ENCODE results near the gene ZNF263. TPM values are rescaled to one million over a fixed set of nuclear protein-coding genes. Genes with fewer than 3 reads are reported as not detected.

The ZNF263 gene
- total RNA-seq, 1 experiment from 2014 or later: 37.4 TPM

GRCh38 chr16:3262517-3262916, 20.8 kb upstream of the ZNF263 start:
- Histone ChIP-seq H3K9me3 (no peaks in the 10 kb centered on the region), H3K4me3 (ENCODE audit: low read depth, low read length) (no peak overlapping the region; the same call in 1 of the 2 replicates), H3K4me1 (0 out of 2 replicates have a peak, but pooled peaks cover 3% of the 10 kb centered on the region), H3K27me3 (replicated peaks; ENCODE audit: control insufficient read depth, insufficient read depth, low read length) (no peaks in the 10 kb centered on the region), H3K36me3 (ENCODE audit: control insufficient read depth, insufficient read depth, low read length) (no peaks in the 10 kb centered on the region)
- Mint-ChIP-seq H3K4me1 (ENCODE audit: low read depth, unreplicated experiment) (no peaks in the 10 kb centered on the region), H3K36me3 (ENCODE audit: insufficient read depth, unreplicated experiment) (peaks cover 21% of the 10 kb centered on the region), H3K4me3 (ENCODE audit: unreplicated experiment) (peak overlapping the region; percentile 98), H3K9me3 (ENCODE audit: unreplicated experiment) (no peaks in the 10 kb centered on the region), H3K27me3 (ENCODE audit: insufficient read depth, unreplicated experiment) (no peaks in the 10 kb centered on the region), H3K27ac (ENCODE audit: unreplicated experiment) (peak overlapping the region; percentile 10)
- TF ChIP-seq CTCF (IDR thresholded peaks at IDR 0.05; ENCODE audit: insufficient read depth in 1 of 2, low read depth in 1 of 2, low read length in 1 of 2, severe bottlenecking in 1 of 2, unreplicated experiment in 1 of 2): no peak
- DNase-seq: no peak
- intact Hi-C loops (cut with micrococcal nuclease; ENCODE audit: unreplicated experiment): loop anchor here (5.0 kb wide), 1 partner anchor 195 kb away; no protein-coding TSS in a partner anchor
- no TSS peak for BruUV-seq (replicated peaks)
- ChIA-PET POLR2A (interaction anchor here (0.5 kb wide), 1 partner anchor 103 kb away, joined by 3 read pairs; no protein-coding TSS in a partner anchor), CTCF (interaction anchor here (1.0 kb wide), 1 partner anchor 104 kb away, joined by 5 read pairs; no protein-coding TSS in a partner anchor)

GRCh38 chr16:3264137-3265036, 18.9 kb upstream of the ZNF263 start:
- H3K4me3 ChIP-seq (ENCODE audit: low read depth, low read length): peak overlapping the region; percentile 68
- no peaks in the 10 kb centered on the region for H3K9me3 ChIP-seq
- Mint-ChIP-seq H3K27ac (ENCODE audit: unreplicated experiment) (peak overlapping the region; percentile 97), H3K4me1 (ENCODE audit: low read depth, unreplicated experiment) (no peaks in the 10 kb centered on the region), H3K27me3 (ENCODE audit: insufficient read depth, unreplicated experiment) (no peaks in the 10 kb centered on the region), H3K36me3 (ENCODE audit: insufficient read depth, unreplicated experiment) (peaks cover 21% of the 10 kb centered on the region), H3K4me3 (ENCODE audit: unreplicated experiment) (peak overlapping the region; percentile 98), H3K9me3 (ENCODE audit: unreplicated experiment) (no peaks in the 10 kb centered on the region)
- intact Hi-C loops (cut with micrococcal nuclease; ENCODE audit: unreplicated experiment): loop anchor here (1.0 to 5.0 kb wide), 4 partner anchors 18 to 193 kb away; partner anchors contain the start of genes TIGD7, ZNF200 and ZNF75A
- CTCF ChIA-PET: interaction anchor here (0.6 to 1.0 kb wide), 4 partner anchors 17 to 114 kb away, joined by 3 to 8 read pairs (median 4); no protein-coding TSS in a partner anchor
- no peaks in the 10 kb centered on the region for H3K27me3 ChIP-seq (replicated peaks; ENCODE audit: control insufficient read depth, insufficient read depth, low read length)
- POLR2A ChIA-PET: interaction anchor here (0.6 to 1.6 kb wide), 5 partner anchors 18 to 260 kb away, joined by 3 to 21 read pairs (median 5); partner anchors contain the start of genes ZNF174, ZNF263 and ZSCAN32
- 0 out of 2 replicates have a peak, but pooled peaks cover 3% of the 10 kb centered on the region for H3K4me1 ChIP-seq
- peak; percentile 98 to 99 for DNase-seq
- peak in 1 of 2 experiments; percentile 20 for TF ChIP-seq CTCF (IDR thresholded peaks at IDR 0.05; ENCODE audit: insufficient read depth in 1 of 2, low read depth in 1 of 2, low read length in 1 of 2, severe bottlenecking in 1 of 2, unreplicated experiment in 1 of 2)
- no TSS peak for BruUV-seq (replicated peaks)
- H3K36me3 ChIP-seq (ENCODE audit: control insufficient read depth, insufficient read depth, low read length): no peaks in the 10 kb centered on the region

GRCh38 chr16:3266873-3267537, 16.3 kb upstream of the ZNF263 start:
- 0 out of 2 replicates have a peak, but pooled peaks cover 3% of the 10 kb centered on the region for H3K4me1 ChIP-seq
- no peak overlapping the region for H3K4me3 ChIP-seq (ENCODE audit: low read depth, low read length)
- no peaks in the 10 kb centered on the region for H3K27me3 ChIP-seq (replicated peaks; ENCODE audit: control insufficient read depth, insufficient read depth, low read length)
- H3K36me3 ChIP-seq (ENCODE audit: control insufficient read depth, insufficient read depth, low read length): no peaks in the 10 kb centered on the region
- Mint-ChIP-seq H3K4me3 (ENCODE audit: unreplicated experiment) (no peak overlapping the region), H3K4me1 (ENCODE audit: low read depth, unreplicated experiment) (no peaks in the 10 kb centered on the region), H3K36me3 (ENCODE audit: insufficient read depth, unreplicated experiment) (peaks cover 21% of the 10 kb centered on the region), H3K27ac (ENCODE audit: unreplicated experiment) (no peak overlapping the region), H3K27me3 (ENCODE audit: insufficient read depth, unreplicated experiment) (no peaks in the 10 kb centered on the region), H3K9me3 (ENCODE audit: unreplicated experiment) (no peaks in the 10 kb centered on the region)
- POLR2A ChIA-PET: interaction anchor here (1.5 kb wide), 1 partner anchor 16 kb away, joined by 6 read pairs; no protein-coding TSS in a partner anchor
- TF ChIP-seq CTCF (IDR thresholded peaks at IDR 0.05; ENCODE audit: insufficient read depth in 1 of 2, low read depth in 1 of 2, low read length in 1 of 2, severe bottlenecking in 1 of 2, unreplicated experiment in 1 of 2): peak; percentile 25 to 40
- BruUV-seq (replicated peaks): no TSS peak
- intact Hi-C loops (cut with micrococcal nuclease; ENCODE audit: unreplicated experiment): no loop called here
- H3K9me3 ChIP-seq: no peaks in the 10 kb centered on the region
- DNase-seq: peak in 1 of 2 experiments; percentile 37
- CTCF ChIA-PET: interaction anchor here (0.6 to 1.5 kb wide), 5 partner anchors 9 to 514 kb away, joined by 3 to 8 read pairs (median 5); partner anchors contain the start of gene ZNF263

Data from Caco-2 (cell line).